DND-41 (cell line): ENCODE results near the gene TPK1.

Source experiments
- CTCF ChIP-seq: IDR thresholded peaks from 2 replicates; pipeline ENCODE4 v1.5.1; 2012; ENCODE audit warnings: borderline replicate concordance, low read length, moderate library complexity, mild to moderate bottlenecking; ENCODE audit not compliant: poor library complexity, severe bottlenecking; ENCODE audit errors: extremely low read depth
- EZH2 ChIP-seq: IDR thresholded peaks from 3 replicates; pipeline ENCODE4 v1.6.1; 2012; ENCODE audit warnings: borderline replicate concordance, low read depth, mild to moderate bottlenecking, moderate library complexity, low read length, inconsistent platforms; ENCODE audit not compliant: severe bottlenecking

GRCh38 chr7:144529269-144529926, 306.5 kb downstream of the TPK1 start:
- TF ChIP-seq CTCF (no peak), EZH2 (no peak)
